ENCODE data around the gene HDAC1. TPM values are rescaled to one million over a fixed set of nuclear protein-coding genes. Genes with fewer than 3 reads are reported as not detected.
A peak's percentile ranks its signal among the peaks of the same experiment; 100 is the strongest.

Gene HDAC1
- total and polyA plus RNA-seq, 2 of the 13 experiments (the other 11 are each of a cell fraction or from before 2014, with no cell fraction given), result 93.5 to 189 TPM

DNA sequence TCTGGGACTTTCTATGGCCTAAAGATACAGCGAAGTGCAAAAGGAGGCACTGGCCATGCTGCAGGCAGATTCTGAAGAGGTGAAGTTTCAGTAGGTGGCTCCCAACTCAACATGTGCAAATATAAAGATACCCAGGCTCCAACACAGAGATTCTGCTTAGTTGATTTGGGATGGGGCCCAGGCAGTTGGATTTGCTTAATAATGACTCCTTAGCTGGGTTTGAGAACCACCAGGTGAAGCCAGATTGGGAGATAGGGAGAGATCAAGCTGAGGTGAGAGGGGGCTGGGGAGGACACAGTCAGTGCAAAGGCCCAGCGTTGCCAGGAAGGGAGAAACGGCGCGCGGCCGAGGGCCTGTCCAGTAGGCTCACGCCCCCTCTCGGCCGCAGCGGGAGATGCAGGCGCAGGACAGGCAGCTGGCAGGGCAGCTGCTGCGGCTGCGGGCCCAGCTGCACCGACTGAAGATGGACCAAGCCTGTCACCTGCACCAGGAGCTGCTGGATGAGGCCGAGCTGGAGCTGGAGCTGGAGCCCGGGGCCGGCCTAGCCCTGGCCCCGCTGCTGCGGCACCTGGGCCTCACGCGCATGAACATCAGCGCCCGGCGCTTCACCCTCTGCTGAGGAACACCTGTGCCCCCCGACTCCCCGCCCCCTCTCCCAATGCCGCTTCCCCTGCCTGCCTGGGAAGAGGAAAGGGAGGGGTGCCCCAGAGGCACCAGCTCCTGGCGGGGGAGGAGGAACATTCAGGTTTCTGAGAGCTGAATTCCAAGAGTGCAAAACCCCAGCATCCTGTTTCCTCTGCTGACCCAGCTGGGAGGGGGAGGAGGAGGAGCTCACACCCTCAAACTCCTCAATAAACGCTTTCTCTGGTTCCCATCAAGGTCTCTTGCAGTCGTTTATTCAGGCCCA, 43.6 kb upstream of the HDAC1 start (continued):
- TF ChIP-seq RAD21 (CRISPR knock-in tag; IDR thresholded peaks at IDR 0.05), result peak; percentile 94
- TF ChIP-seq NR2C2 (CRISPR knock-in tag; IDR thresholded peaks at IDR 0.05; ENCODE audit: borderline replicate concordance), result no peak
- TF ChIP-seq, protein P1, sequence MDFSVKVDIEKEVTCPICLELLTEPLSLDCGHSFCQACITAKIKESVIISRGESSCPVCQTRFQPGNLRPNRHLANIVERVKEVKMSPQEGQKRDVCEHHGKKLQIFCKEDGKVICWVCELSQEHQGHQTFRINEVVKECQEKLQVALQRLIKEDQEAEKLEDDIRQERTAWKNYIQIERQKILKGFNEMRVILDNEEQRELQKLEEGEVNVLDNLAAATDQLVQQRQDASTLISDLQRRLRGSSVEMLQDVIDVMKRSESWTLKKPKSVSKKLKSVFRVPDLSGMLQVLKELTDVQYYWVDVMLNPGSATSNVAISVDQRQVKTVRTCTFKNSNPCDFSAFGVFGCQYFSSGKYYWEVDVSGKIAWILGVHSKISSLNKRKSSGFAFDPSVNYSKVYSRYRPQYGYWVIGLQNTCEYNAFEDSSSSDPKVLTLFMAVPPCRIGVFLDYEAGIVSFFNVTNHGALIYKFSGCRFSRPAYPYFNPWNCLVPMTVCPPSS (IDR thresholded peaks at IDR 0.05), result no peak
- TF ChIP-seq HOXA3 (CRISPR knock-in tag; IDR thresholded peaks at IDR 0.05), result peak; percentile 64; the same call in 1 of the 2 replicates
- TF ChIP-seq ZNF572 (CRISPR knock-in tag; IDR thresholded peaks at IDR 0.05), result no peak
- TF ChIP-seq SRSF4 (IDR thresholded peaks at IDR 0.05; ENCODE audit: low read depth, low read length, poor library complexity, severe bottlenecking), result no peak
- TF ChIP-seq, protein P2, sequence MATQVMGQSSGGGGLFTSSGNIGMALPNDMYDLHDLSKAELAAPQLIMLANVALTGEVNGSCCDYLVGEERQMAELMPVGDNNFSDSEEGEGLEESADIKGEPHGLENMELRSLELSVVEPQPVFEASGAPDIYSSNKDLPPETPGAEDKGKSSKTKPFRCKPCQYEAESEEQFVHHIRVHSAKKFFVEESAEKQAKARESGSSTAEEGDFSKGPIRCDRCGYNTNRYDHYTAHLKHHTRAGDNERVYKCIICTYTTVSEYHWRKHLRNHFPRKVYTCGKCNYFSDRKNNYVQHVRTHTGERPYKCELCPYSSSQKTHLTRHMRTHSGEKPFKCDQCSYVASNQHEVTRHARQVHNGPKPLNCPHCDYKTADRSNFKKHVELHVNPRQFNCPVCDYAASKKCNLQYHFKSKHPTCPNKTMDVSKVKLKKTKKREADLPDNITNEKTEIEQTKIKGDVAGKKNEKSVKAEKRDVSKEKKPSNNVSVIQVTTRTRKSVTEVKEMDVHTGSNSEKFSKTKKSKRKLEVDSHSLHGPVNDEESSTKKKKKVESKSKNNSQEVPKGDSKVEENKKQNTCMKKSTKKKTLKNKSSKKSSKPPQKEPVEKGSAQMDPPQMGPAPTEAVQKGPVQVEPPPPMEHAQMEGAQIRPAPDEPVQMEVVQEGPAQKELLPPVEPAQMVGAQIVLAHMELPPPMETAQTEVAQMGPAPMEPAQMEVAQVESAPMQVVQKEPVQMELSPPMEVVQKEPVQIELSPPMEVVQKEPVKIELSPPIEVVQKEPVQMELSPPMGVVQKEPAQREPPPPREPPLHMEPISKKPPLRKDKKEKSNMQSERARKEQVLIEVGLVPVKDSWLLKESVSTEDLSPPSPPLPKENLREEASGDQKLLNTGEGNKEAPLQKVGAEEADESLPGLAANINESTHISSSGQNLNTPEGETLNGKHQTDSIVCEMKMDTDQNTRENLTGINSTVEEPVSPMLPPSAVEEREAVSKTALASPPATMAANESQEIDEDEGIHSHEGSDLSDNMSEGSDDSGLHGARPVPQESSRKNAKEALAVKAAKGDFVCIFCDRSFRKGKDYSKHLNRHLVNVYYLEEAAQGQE (IDR thresholded peaks at IDR 0.05; ENCODE audit: borderline replicate concordance in 1 of 2, low read depth in 1 of 2, low read length in 2 of 2), result no peak
- no peak for TF ChIP-seq EED (CRISPR knock-in tag; IDR thresholded peaks at IDR 0.05)
- TF ChIP-seq ELF1 (CRISPR knock-in tag; IDR thresholded peaks at IDR 0.05), result no peak
- no peak for TF ChIP-seq NR1H2 (CRISPR knock-in tag; IDR thresholded peaks at IDR 0.05; ENCODE audit: borderline replicate concordance, low read depth)
- TF ChIP-seq, protein P3, sequence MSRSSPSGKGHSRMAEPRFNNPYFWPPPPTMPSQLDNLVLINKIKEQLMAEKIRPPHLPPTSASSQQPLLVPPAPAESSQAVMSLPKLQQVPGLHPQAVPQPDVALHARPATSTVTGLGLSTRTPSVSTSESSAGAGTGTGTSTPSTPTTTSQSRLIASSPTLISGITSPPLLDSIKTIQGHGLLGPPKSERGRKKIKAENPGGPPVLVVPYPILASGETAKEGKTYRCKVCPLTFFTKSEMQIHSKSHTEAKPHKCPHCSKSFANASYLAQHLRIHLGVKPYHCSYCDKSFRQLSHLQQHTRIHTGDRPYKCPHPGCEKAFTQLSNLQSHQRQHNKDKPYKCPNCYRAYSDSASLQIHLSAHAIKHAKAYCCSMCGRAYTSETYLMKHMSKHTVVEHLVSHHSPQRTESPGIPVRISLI (CRISPR knock-in tag; IDR thresholded peaks at IDR 0.05; ENCODE audit: borderline replicate concordance), result no peak; the same call in 1 of the 2 replicates
- TF ChIP-seq SATB2 (CRISPR knock-in tag; IDR thresholded peaks at IDR 0.05), result no peak
- TF ChIP-seq KDM3A (CRISPR knock-in tag; IDR thresholded peaks at IDR 0.05; ENCODE audit: low read depth), result peak; percentile 84; the same call in 1 of the 2 replicates
- TF ChIP-seq ZNF367 (CRISPR knock-in tag; IDR thresholded peaks at IDR 0.05; ENCODE audit: borderline replicate concordance), result no peak
- TF ChIP-seq ZNF772 (CRISPR knock-in tag; IDR thresholded peaks at IDR 0.05), result peak; percentile 76; the same call in 1 of the 2 replicates
- no peak for TF ChIP-seq ZNF253 (CRISPR knock-in tag; IDR thresholded peaks at IDR 0.05; ENCODE audit: borderline replicate concordance)
- TF ChIP-seq PHB2 (IDR thresholded peaks at IDR 0.05; ENCODE audit: partially characterized antibody), result no peak
- TF ChIP-seq, protein P4, sequence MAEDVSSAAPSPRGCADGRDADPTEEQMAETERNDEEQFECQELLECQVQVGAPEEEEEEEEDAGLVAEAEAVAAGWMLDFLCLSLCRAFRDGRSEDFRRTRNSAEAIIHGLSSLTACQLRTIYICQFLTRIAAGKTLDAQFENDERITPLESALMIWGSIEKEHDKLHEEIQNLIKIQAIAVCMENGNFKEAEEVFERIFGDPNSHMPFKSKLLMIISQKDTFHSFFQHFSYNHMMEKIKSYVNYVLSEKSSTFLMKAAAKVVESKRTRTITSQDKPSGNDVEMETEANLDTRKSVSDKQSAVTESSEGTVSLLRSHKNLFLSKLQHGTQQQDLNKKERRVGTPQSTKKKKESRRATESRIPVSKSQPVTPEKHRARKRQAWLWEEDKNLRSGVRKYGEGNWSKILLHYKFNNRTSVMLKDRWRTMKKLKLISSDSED (CRISPR knock-in tag; IDR thresholded peaks at IDR 0.05), result no peak
- no peak for TF ChIP-seq CHD2 (IDR thresholded peaks at IDR 0.05; ENCODE audit: low read depth, low read length)
- TF ChIP-seq ZEB1 (IDR thresholded peaks at IDR 0.05; ENCODE audit: insufficient replicate concordance, low read depth), result no peak
- no peak for TF ChIP-seq GTF3A (CRISPR knock-in tag; conservative IDR thresholded peaks at IDR 0.05)
- no peak for TF ChIP-seq MIER2 (CRISPR knock-in tag; IDR thresholded peaks at IDR 0.05)
- peak; percentile 70 for TF ChIP-seq SPEN (CRISPR knock-in tag; IDR thresholded peaks at IDR 0.05; ENCODE audit: low read depth)

All from HepG2 (cell line).